ENCODE data around the gene CDKAL1.

DNA sequence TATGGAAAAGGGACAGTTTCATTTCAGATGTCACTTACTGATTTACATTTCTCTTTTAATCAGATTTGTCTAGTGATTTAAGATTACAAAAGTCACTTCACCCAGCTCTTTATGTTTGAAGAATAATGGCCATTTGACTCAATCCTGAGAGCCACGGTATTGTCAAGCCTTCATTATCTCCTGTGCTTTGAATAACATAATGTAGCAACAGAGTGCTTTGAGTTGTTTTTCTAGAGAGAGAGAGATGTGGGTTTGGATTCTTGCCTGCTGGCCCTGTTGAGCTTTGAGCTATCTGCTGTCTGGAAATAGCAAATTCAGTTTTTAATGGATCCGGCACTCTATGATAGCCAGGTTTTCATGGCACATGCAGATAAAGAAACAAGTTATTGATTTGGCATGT lies 580.9 kb downstream of the CDKAL1 start:
- TF ChIP-seq CTCF (IDR thresholded peaks at IDR 0.05) (no peak), POLR2AphosphoS5 (IDR thresholded peaks at IDR 0.05) (no peak), POLR2A (IDR thresholded peaks at IDR 0.05) (no peak)

Measured in prostate gland (tissue), 2 donors.